ENCODE measurements around the gene TJP1.

- no peak for TF ChIP-seq CTCF (IDR thresholded peaks at IDR 0.05)
- no peak for TF ChIP-seq POLR2A (IDR thresholded peaks at IDR 0.05)
Observed at GRCh38 chr15:29669823-29670222, 152.4 kb downstream of the TJP1 start.
